Activated naive CD8-positive, alpha-beta T cell treated with anti-CD3 and anti-CD28 coated beads, Interleukin-2, amount 50 U/mL, for 16 hours (primary cell): ENCODE data around the gene CCDC38.
"Not testable (repeated sequence)": the region's sequence is repeated elsewhere in the genome, so short reads cannot be mapped to it uniquely, and the experiment has no call there.

ENCODE experiments used
- DNase-seq: peaks from one replicate; pipeline ENCODE4 v3.0.0-alpha.2; 2020; ENCODE audit warnings: low read depth, low spot score

CCDC38 gene

GRCh38 chr12:95884998-95885397 lies 57.4 kb downstream of the CCDC38 start:
- DNase-seq = no peak

- DNase-seq = no peak
Measured at GRCh38 chr12:95882873-95883272, 59.5 kb downstream of the CCDC38 start.

GRCh38 chr12:95882080-95882479 lies 60.3 kb downstream of the CCDC38 start:
- no peak for DNase-seq

- no peak for DNase-seq
Measured at GRCh38 chr12:95881331-95881955, 61.0 kb downstream of the CCDC38 start.

GRCh38 chr12:95880895-95881294 lies 61.5 kb downstream of the CCDC38 start:
- no peak for DNase-seq

- no peak for DNase-seq
Measured at GRCh38 chr12:95877622-95878021, 64.8 kb downstream of the CCDC38 start.

GRCh38 chr12:95874452-95874851 lies 68.0 kb downstream of the CCDC38 start:
- no peak for DNase-seq

GRCh38 chr12:95870897-95871296 lies 71.5 kb downstream of the CCDC38 start:
- no peak for DNase-seq

- DNase-seq = no peak
Measured at GRCh38 chr12:95863337-95863736, 79.1 kb downstream of the CCDC38 start.

- DNase-seq = no peak
Measured at GRCh38 chr12:95862038-95862437, 80.4 kb downstream of the CCDC38 start.

GRCh38 chr12:95859947-95860850 lies 82.2 kb downstream of the CCDC38 start:
- DNase-seq = no peak

- DNase-seq = no peak
Measured at GRCh38 chr12:95859344-95859816, 83.0 kb downstream of the CCDC38 start.

GRCh38 chr12:95858451-95859343 lies 83.7 kb downstream of the CCDC38 start, which contains the start of gene SNRPF:
SNRPF (plus strand) TSS chr12:95858952; CDS start chr12:95859074, 122 bp downstream.
- DNase-seq = peak; percentile 80

- DNase-seq = no peak
Measured at GRCh38 chr12:95857799-95858198, 84.6 kb downstream of the CCDC38 start.

- no peak for DNase-seq
Measured at GRCh38 chr12:95857156-95857555, 85.3 kb downstream of the CCDC38 start.

GRCh38 chr12:95852133-95852532 lies 90.3 kb downstream of the CCDC38 start:
- DNase-seq = no peak

GRCh38 chr12:95851606-95852005 lies 90.8 kb downstream of the CCDC38 start:
- DNase-seq = no peak

GRCh38 chr12:95848575-95849388 lies 93.6 kb downstream of the CCDC38 start:
- DNase-seq = no peak

- DNase-seq = not testable (repeated sequence)
Measured at GRCh38 chr12:95842426-95842825, 100.0 kb downstream of the CCDC38 start.

GRCh38 chr12:95838125-95838524 lies 104.3 kb downstream of the CCDC38 start:
- no peak for DNase-seq
